Liver (tissue), 9 donors: Measurements from ENCODE around the gene CA5A. TPM values are rescaled to one million over a fixed set of nuclear protein-coding genes. Genes with fewer than 3 reads are reported as not detected.
"Not testable (repeated sequence)": the region's sequence is repeated elsewhere in the genome, so short reads cannot be mapped to it uniquely, and the experiment has no call there.

Experiments
- DNase-seq: peaks from one replicate; pipeline ENCODE4 v3.0.0-alpha.2; 2017; ENCODE audit warnings: low spot score
- H3K27ac ChIP-seq, 2 donors: one replicate each; pipeline ENCODE4 v1.7.0; 2013; ENCODE audit warnings: inconsistent platforms in 2 of 2, low read length in 2 of 2, control low read depth in 1 of 2, low read depth in 1 of 2, mild to moderate bottlenecking in 1 of 2
- H3K27me3 ChIP-seq, 4 donors: one replicate each; pipeline versions ENCODE4 v1.6.1 to v1.7.0; 2013; ENCODE audit warnings: low read length in 3 of 4, inconsistent platforms in 1 of 4, mild to moderate bottlenecking in 1 of 4, moderate library complexity in 1 of 4; ENCODE audit not compliant: control insufficient read depth in 4 of 4, insufficient read depth in 4 of 4
- H3K36me3 ChIP-seq, 4 donors: one replicate each; pipeline versions ENCODE4 v1.6.1 to v1.7.0; 2013; ENCODE audit warnings: low read length in 3 of 4, mild to moderate bottlenecking in 3 of 4, low read depth in 1 of 4, moderate library complexity in 1 of 4; ENCODE audit not compliant: control insufficient read depth in 4 of 4, insufficient read depth in 3 of 4
- H3K4me1 ChIP-seq, 4 donors: one replicate each; pipeline versions ENCODE4 v1.6.1 to v1.7.0; 2013; ENCODE audit warnings: low read length in 3 of 4, mild to moderate bottlenecking in 3 of 4, moderate library complexity in 1 of 4; ENCODE audit not compliant: control insufficient read depth in 4 of 4, insufficient read depth in 4 of 4
- H3K4me3 ChIP-seq, 3 donors: one replicate each; pipeline versions ENCODE4 v1.6.1 to v1.7.0; 2013; ENCODE audit warnings: low read length in 3 of 3, control low read depth in 1 of 3, low read depth in 1 of 3, mild to moderate bottlenecking in 1 of 3
- H3K9ac ChIP-seq, 2 donors: one replicate each; pipeline ENCODE4 v1.7.0; 2013; ENCODE audit warnings: low read length in 2 of 2, mild to moderate bottlenecking in 2 of 2, moderate library complexity in 2 of 2, control low read depth in 1 of 2, low read depth in 1 of 2
- H3K9me3 ChIP-seq, 4 donors: one replicate each; pipeline versions ENCODE4 v1.6.1 to v1.7.0; 2013; ENCODE audit warnings: low read length in 3 of 4; ENCODE audit not compliant: control insufficient read depth in 4 of 4
- CTCF ChIP-seq: fragments of 150-350 bp; IDR thresholded peaks from 2 replicates; pipeline ENCODE4 v1.5.1; 2017; ENCODE audit warnings: improper control_type of control experiment, low read depth, low read length; ENCODE audit not compliant: missing input control
- FOXA1 ChIP-seq: IDR thresholded peaks from 2 replicates; pipeline ENCODE4 v1.6.1; 2016; ENCODE audit warnings: antibody characterized with exemption
- FOXA2 ChIP-seq: IDR thresholded peaks from 2 replicates; pipeline ENCODE4 v1.6.1; 2016; ENCODE audit warnings: antibody characterized with exemption
- HNF4A ChIP-seq, 2 donors: conservative IDR thresholded peaks; 2 replicates each; pipeline ENCODE4 v1.6.1; 2016; ENCODE audit warnings: antibody characterized with exemption in 2 of 2, mild to moderate bottlenecking in 2 of 2
- JUND ChIP-seq, 2 donors: IDR thresholded peaks; 2 replicates each; pipeline ENCODE4 v1.6.1; 2016; ENCODE audit warnings: antibody characterized with exemption in 2 of 2
- NR2F2 ChIP-seq: IDR thresholded peaks from 2 replicates; pipeline ENCODE4 v1.6.1; 2016; ENCODE audit warnings: antibody characterized with exemption
- RAD21 ChIP-seq, 2 donors: IDR thresholded peaks; 2 replicates each; pipeline ENCODE4 v1.6.1; 2016; ENCODE audit warnings: antibody characterized with exemption in 2 of 2, mild to moderate bottlenecking in 2 of 2
- SP1 ChIP-seq: IDR thresholded peaks from 2 replicates; pipeline ENCODE4 v1.6.1; 2018; ENCODE audit warnings: antibody characterized with exemption, mild to moderate bottlenecking
- TAF1 ChIP-seq: conservative IDR thresholded peaks from 2 replicates; pipeline ENCODE4 v1.6.1; 2016; ENCODE audit warnings: antibody characterized with exemption, mild to moderate bottlenecking
- WGBS: extraction: QIAGEN DNeasy Blood & Tissue Kit; methylation state at CpG from one replicate; pipeline ENCODE4 v1.1.7; 2013; 5-methylcytosine and 5-hydroxymethylcytosine counted together
- polyA plus RNA-seq, 2 donors: library from polyadenylated mRNA; stranded (reverse) in 1 of 2; unstranded in 1 of 2; fragments of 200-250 nt in 1 of 2; fragments of >200 nt in 1 of 2; fragmentation: Nextera tagmentation in 1 of 2; extraction: Ambion mirVana in 1 of 2; gene quantifications; one replicate each; pipeline versions ENCODE4 v1.2.1 to v1.2.3, GENCODE V29; 2013 to 2015
- total RNA-seq, 2 donors: library from RNA; depleted of rRNA; stranded (reverse); fragments of >200 nt; gene quantifications; one replicate each; pipeline ENCODE4 v1.2.3, GENCODE V29; 2014
- TF ChIP-seq, protein P1 (sequence below): IDR thresholded peaks from 2 replicates; pipeline ENCODE4 v1.6.1; 2016; ENCODE audit warnings: antibody characterized with exemption, mild to moderate bottlenecking
- donor health status: healthy.
- donor health status: healthy.
- donor health status: healthy.
- donor health status: healthy.
- donor health status: healthy.

The CA5A gene
- total and polyA plus RNA-seq, 4 donors, result 12.3 to 66.8 (median 33.6) TPM

DNA sequence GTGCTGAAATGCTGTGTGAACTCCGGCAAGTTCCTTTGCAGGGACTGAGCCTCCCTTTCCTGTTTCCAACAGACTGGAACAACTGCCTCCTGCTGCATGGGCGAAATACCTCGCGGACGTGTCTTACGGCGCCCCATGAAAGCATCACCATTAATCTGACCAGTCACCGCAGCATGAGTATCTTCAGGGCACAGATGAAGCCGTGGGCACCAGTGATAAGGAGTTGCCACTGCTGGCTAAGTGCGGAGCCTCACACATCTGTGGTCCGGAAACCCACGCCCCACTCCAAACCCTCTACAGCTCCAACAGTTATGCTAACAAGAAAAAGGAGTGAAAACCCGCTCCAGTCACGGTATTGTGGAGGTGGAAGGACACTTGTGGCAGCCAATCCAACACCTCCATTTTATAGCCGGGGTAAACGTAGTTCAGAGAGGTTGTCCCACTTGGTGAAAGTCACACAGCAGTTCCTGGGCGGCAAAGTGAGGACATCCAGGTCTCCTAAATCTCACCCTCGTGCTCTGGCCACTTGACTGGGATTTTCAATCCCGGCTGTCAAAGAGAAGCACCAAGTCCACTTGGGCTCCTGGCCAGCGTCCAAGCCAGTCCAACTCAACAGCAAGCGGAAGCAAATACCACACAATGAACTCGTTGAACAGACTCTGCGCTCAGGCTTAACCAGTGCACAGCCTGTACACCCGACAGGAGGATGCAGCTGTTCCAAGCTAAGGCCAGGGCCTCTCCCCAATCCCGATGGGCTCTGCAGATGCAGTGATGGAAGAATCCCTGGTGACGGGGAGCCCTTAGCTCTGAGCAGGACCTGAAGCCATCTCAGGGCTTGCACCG, 78.0 kb downstream of the CA5A start:
- H3K36me3 ChIP-seq, H3K27me3 ChIP-seq, H3K4me3 ChIP-seq, H3K9me3 ChIP-seq, H3K9ac ChIP-seq: not testable (repeated sequence)
- peak; percentile 24 for TF ChIP-seq SP1
- peak; percentile 22 to 25 for TF ChIP-seq HNF4A (conservative IDR thresholded peaks at IDR 0.05)
- DNase-seq, result peak; percentile 81
- Histone ChIP-seq H3K4me1 (peaks cover under 1 to 18% (median 12%) of the 10 kb centered on the region in 4 donors), H3K27ac (peak overlapping the region in 1 of 2 donors; percentile 54)
- WGBS, result 79% methylated on average over 27 of the region's 27 CpGs

- Histone ChIP-seq H3K4me1 (peaks cover 7 to 26% (median 24%) of the 10 kb centered on the region in 4 donors), H3K9ac (no peak overlapping the region), H3K4me3 (no peak overlapping the region), H3K36me3 (no peaks in the 10 kb centered on the region), H3K9me3 (no peaks in the 10 kb centered on the region), H3K27me3 (no peaks in the 10 kb centered on the region), H3K27ac (peak overlapping the region in 1 of 2 donors; percentile 66)
- TF ChIP-seq RAD21 (IDR thresholded peaks at IDR 0.05), result no peak
- no peak for TF ChIP-seq HNF4A (conservative IDR thresholded peaks at IDR 0.05)
- no peak for TF ChIP-seq FOXA2
- no peak for TF ChIP-seq NR2F2
- no peak for TF ChIP-seq FOXA1
- TF ChIP-seq JUND (IDR thresholded peaks at IDR 0.05), result no peak
- TF ChIP-seq, protein P1, sequence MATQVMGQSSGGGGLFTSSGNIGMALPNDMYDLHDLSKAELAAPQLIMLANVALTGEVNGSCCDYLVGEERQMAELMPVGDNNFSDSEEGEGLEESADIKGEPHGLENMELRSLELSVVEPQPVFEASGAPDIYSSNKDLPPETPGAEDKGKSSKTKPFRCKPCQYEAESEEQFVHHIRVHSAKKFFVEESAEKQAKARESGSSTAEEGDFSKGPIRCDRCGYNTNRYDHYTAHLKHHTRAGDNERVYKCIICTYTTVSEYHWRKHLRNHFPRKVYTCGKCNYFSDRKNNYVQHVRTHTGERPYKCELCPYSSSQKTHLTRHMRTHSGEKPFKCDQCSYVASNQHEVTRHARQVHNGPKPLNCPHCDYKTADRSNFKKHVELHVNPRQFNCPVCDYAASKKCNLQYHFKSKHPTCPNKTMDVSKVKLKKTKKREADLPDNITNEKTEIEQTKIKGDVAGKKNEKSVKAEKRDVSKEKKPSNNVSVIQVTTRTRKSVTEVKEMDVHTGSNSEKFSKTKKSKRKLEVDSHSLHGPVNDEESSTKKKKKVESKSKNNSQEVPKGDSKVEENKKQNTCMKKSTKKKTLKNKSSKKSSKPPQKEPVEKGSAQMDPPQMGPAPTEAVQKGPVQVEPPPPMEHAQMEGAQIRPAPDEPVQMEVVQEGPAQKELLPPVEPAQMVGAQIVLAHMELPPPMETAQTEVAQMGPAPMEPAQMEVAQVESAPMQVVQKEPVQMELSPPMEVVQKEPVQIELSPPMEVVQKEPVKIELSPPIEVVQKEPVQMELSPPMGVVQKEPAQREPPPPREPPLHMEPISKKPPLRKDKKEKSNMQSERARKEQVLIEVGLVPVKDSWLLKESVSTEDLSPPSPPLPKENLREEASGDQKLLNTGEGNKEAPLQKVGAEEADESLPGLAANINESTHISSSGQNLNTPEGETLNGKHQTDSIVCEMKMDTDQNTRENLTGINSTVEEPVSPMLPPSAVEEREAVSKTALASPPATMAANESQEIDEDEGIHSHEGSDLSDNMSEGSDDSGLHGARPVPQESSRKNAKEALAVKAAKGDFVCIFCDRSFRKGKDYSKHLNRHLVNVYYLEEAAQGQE, result no peak
- TF ChIP-seq TAF1, result no peak
- no peak for TF ChIP-seq CTCF
- no peak for TF ChIP-seq SP1
- WGBS, result 83% methylated on average over 15 of the region's 15 CpGs
- no peak for DNase-seq
Measured at GRCh38 chr16:87856791-87857228, 79.5 kb downstream of the CA5A start.
